Hematopoietic multipotent progenitor cell treated with erythropoietin and hydrocortisone succinate and interleukin-3 and kit ligand, for 17 days (in vitro differentiated cells): ENCODE data around the gene DUXB.

Experiments
- DNase-seq: peaks from one replicate; pipeline ENCODE4 v3.0.0-alpha.2; 2015; ENCODE audit warnings: low spot score

Gene DUXB

GRCh38 chr16:75660726-75661302 lies 40.4 kb downstream of the DUXB start:
- no peak for DNase-seq

GRCh38 chr16:75660321-75660720 lies 40.9 kb downstream of the DUXB start:
- no peak for DNase-seq

GRCh38 chr16:75658175-75658574 lies 43.1 kb downstream of the DUXB start:
- no peak for DNase-seq

- DNase-seq, result peak; percentile 57
Observed at GRCh38 chr16:75653922-75654321, 47.3 kb downstream of the DUXB start.

GRCh38 chr16:75648265-75649076 lies 52.8 kb downstream of the DUXB start:
- DNase-seq, result peak; percentile 91

GRCh38 chr16:75647492-75648264 lies 53.6 kb downstream of the DUXB start, which contains the start of the genes KARS1 and TERF2IP:
TSS of gene KARS1 (minus strand) at chr16:75647665. CDS start at chr16:75647639, 26 bp downstream.
TSS of gene TERF2IP (plus strand) at chr16:75647773. CDS start at chr16:75647883, 110 bp downstream.
- peak; percentile 95 for DNase-seq

GRCh38 chr16:75647112-75647491 lies 54.2 kb downstream of the DUXB start:
- no peak for DNase-seq

- DNase-seq, result no peak
Observed at GRCh38 chr16:75644240-75645012, 56.8 kb downstream of the DUXB start.
